ENCODE data around the gene SPATA3. TPM values are rescaled to one million over a fixed set of nuclear protein-coding genes. Genes with fewer than 3 reads are reported as not detected.
A peak's percentile ranks its signal among the peaks of the same experiment; 100 is the strongest.

Gene SPATA3
- total and polyA plus RNA-seq, 2 of the 13 experiments (the other 11 are each of a cell fraction or from before 2014, with no cell fraction given): not detected

DNA sequence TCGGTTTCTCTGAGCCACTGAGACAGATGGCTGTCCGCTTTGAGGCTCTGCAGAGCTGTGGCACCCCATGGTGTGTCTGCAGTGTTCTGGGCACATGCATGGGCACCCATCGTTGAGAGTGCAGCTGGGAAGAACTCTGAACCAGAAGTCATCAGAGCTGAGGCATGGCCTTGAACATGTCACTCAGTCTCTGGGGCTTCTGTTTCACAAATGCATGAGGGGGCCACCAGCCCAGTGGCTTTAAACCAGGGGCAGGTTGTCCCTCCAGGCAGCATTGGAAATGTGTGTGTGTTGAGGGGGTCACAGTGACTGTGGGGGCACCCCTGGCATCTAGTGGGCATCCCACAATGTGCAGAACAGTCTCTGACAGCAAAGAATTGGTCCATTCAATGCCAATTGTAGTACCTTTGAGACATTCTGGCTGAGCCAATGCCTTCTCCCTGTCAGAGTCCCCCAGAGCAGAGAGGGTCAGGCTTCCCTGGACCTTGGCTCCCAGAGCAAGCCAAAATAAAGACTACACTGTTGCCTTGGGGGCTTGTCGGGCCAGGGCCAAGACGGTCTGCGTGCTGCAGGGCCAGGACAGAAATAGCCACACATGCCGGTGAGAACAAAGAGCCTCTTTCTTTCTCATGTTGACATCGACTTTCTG, 51.5 kb downstream of the SPATA3 start (continued):
- TF ChIP-seq NFAT5 (CRISPR knock-in tag; IDR thresholded peaks at IDR 0.05): no peak
- TF ChIP-seq SMAD9 (CRISPR knock-in tag; IDR thresholded peaks at IDR 0.05): peak; percentile 64; the same call in 1 of the 2 replicates
- TF ChIP-seq, protein P1, sequence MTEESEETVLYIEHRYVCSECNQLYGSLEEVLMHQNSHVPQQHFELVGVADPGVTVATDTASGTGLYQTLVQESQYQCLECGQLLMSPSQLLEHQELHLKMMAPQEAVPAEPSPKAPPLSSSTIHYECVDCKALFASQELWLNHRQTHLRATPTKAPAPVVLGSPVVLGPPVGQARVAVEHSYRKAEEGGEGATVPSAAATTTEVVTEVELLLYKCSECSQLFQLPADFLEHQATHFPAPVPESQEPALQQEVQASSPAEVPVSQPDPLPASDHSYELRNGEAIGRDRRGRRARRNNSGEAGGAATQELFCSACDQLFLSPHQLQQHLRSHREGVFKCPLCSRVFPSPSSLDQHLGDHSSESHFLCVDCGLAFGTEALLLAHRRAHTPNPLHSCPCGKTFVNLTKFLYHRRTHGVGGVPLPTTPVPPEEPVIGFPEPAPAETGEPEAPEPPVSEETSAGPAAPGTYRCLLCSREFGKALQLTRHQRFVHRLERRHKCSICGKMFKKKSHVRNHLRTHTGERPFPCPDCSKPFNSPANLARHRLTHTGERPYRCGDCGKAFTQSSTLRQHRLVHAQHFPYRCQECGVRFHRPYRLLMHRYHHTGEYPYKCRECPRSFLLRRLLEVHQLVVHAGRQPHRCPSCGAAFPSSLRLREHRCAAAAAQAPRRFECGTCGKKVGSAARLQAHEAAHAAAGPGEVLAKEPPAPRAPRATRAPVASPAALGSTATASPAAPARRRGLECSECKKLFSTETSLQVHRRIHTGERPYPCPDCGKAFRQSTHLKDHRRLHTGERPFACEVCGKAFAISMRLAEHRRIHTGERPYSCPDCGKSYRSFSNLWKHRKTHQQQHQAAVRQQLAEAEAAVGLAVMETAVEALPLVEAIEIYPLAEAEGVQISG (CRISPR knock-in tag; IDR thresholded peaks at IDR 0.05): peak; percentile 64
- TF ChIP-seq BRCA1 (CRISPR knock-in tag; IDR thresholded peaks at IDR 0.05): no peak
- peak; percentile 80 for TF ChIP-seq MED8 (CRISPR knock-in tag; IDR thresholded peaks at IDR 0.05; ENCODE audit: insufficient replicate concordance)
- TF ChIP-seq EEA1 (CRISPR knock-in tag; IDR thresholded peaks at IDR 0.05; ENCODE audit: borderline replicate concordance): peak; percentile 7; the same call in 1 of the 2 replicates
- TF ChIP-seq KDM5B (CRISPR knock-in tag; IDR thresholded peaks at IDR 0.05; ENCODE audit: borderline replicate concordance): peak; percentile 59
- TF ChIP-seq DR1 (CRISPR knock-in tag; IDR thresholded peaks at IDR 0.05): no peak
- peak; percentile 43; the same call in 1 of the 2 replicates for TF ChIP-seq CREM (IDR thresholded peaks at IDR 0.05)
- TF ChIP-seq CREM (CRISPR knock-in tag; IDR thresholded peaks at IDR 0.05): no peak
- no peak; the same call in none of the 2 replicates for TF ChIP-seq ZNF543 (CRISPR knock-in tag; IDR thresholded peaks at IDR 0.05)
- TF ChIP-seq, protein P2, sequence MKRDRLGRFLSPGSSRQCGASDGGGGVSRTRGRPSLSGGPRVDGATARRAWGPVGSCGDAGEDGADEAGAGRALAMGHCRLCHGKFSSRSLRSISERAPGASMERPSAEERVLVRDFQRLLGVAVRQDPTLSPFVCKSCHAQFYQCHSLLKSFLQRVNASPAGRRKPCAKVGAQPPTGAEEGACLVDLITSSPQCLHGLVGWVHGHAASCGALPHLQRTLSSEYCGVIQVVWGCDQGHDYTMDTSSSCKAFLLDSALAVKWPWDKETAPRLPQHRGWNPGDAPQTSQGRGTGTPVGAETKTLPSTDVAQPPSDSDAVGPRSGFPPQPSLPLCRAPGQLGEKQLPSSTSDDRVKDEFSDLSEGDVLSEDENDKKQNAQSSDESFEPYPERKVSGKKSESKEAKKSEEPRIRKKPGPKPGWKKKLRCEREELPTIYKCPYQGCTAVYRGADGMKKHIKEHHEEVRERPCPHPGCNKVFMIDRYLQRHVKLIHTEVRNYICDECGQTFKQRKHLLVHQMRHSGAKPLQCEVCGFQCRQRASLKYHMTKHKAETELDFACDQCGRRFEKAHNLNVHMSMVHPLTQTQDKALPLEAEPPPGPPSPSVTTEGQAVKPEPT (CRISPR knock-in tag; IDR thresholded peaks at IDR 0.05; ENCODE audit: low read depth): peak; percentile 89
- TF ChIP-seq, protein P3, sequence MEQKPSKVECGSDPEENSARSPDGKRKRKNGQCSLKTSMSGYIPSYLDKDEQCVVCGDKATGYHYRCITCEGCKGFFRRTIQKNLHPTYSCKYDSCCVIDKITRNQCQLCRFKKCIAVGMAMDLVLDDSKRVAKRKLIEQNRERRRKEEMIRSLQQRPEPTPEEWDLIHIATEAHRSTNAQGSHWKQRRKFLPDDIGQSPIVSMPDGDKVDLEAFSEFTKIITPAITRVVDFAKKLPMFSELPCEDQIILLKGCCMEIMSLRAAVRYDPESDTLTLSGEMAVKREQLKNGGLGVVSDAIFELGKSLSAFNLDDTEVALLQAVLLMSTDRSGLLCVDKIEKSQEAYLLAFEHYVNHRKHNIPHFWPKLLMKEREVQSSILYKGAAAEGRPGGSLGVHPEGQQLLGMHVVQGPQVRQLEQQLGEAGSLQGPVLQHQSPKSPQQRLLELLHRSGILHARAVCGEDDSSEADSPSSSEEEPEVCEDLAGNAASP (CRISPR knock-in tag; IDR thresholded peaks at IDR 0.05; ENCODE audit: borderline replicate concordance): peak; percentile 94
- peak; percentile 31; the same call in 1 of the 2 replicates for TF ChIP-seq ZFX (CRISPR knock-in tag; IDR thresholded peaks at IDR 0.05; ENCODE audit: low read depth)
- no peak for TF ChIP-seq ZNF30 (CRISPR knock-in tag; IDR thresholded peaks at IDR 0.05)
- TF ChIP-seq RBM22 (optimal IDR thresholded peaks at IDR 0.05; ENCODE audit: low read length): no peak
- 0 out of 2 replicates have a peak, but pooled peaks have one; percentile 18 for TF ChIP-seq SAP130 (CRISPR knock-in tag; IDR thresholded peaks at IDR 0.05; ENCODE audit: low read depth)
- TF ChIP-seq IRX3 (CRISPR knock-in tag; IDR thresholded peaks at IDR 0.05; ENCODE audit: borderline replicate concordance, low read depth): no peak
